ENCODE results near the gene ADGRV1. TPM values are rescaled to one million over a fixed set of nuclear protein-coding genes. Genes with fewer than 3 reads are reported as not detected.
A peak's percentile ranks its signal among the peaks of the same experiment; 100 is the strongest.

ADGRV1 gene
- total and polyA plus RNA-seq, 2 donors (not counting 3 experiments of a cell fraction or from before 2014, with no cell fraction given), result 0.11 to 0.55 TPM

DNA sequence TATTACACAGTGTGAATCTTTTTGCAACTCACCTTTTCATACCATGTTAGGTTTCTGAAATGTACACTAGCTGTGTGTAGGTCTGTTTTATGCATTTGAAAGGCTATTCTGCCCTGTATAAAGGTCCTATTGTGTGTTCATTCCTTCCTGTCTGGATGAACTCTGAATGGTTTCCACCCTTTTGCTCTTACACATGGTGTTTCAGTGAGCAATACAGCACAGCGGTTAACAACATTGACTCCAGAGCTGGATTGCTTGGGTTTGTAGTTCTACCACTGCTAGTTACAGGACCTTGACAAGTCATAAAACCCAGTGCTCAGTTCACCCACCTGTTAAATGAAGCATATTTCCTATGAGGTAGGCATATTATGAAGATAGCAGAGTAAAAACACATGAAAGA is 331.6 kb downstream of the ADGRV1 start:
- Histone ChIP-seq H3K79me2 (ENCODE audit: control insufficient read depth, insufficient read depth, low read length) (no peaks in the 10 kb centered on the region), H3K27ac (ENCODE audit: insufficient read depth, low read depth, low read length) (no peak overlapping the region), H3K4me2 (ENCODE audit: insufficient read depth, low read length) (no peak overlapping the region), H2AFZ (ENCODE audit: low read depth, low read length) (peak overlapping the region; percentile 45), H3K4me1 (ENCODE audit: control insufficient read depth, extremely low read depth, insufficient read depth, low read length) (peaks cover 9% of the 10 kb centered on the region), H3K27me3 (ENCODE audit: control insufficient read depth in 2 of 2, insufficient read depth in 2 of 2, low read length in 2 of 2) (no peaks in the 10 kb centered on the region), H3K9ac (replicated peaks; ENCODE audit: extremely low read depth, insufficient read depth, low read length) (no peak overlapping the region), H3K9me1 (replicated peaks; ENCODE audit: control insufficient read depth, extremely low read depth, insufficient read depth, low read length) (no peaks in the 10 kb centered on the region), H4K20me1 (replicated peaks; ENCODE audit: control insufficient read depth, extremely low read depth, insufficient read depth, low read length) (no peaks in the 10 kb centered on the region), H3K9me3 (replicated peaks; ENCODE audit: control insufficient read depth, insufficient read depth, low read length) (no peaks in the 10 kb centered on the region), H3K36me3 (ENCODE audit: control insufficient read depth in 2 of 2, extremely low read depth in 1 of 2, insufficient read depth in 2 of 2, low read length in 2 of 2) (no peaks in the 10 kb centered on the region), H3K4me3 (replicated peaks in 1 of 3; ENCODE audit: insufficient read depth in 1 of 3, low read depth in 1 of 3, low read length in 3 of 3) (no peak overlapping the region)
- CTCF ChIA-PET, result interaction anchor here (1.2 kb wide), 1 partner anchor 9 kb away, joined by 4 read pairs; no protein-coding TSS in a partner anchor
- FAIRE-seq, result no peak
- TF ChIP-seq, protein P1, sequence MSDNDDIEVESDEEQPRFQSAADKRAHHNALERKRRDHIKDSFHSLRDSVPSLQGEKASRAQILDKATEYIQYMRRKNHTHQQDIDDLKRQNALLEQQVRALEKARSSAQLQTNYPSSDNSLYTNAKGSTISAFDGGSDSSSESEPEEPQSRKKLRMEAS (IDR thresholded peaks at IDR 0.05; ENCODE audit: insufficient read depth, insufficient read length), result no peak
- TF ChIP-seq MYC (IDR thresholded peaks at IDR 0.05; ENCODE audit: low read depth, low read length), result no peak
- TF ChIP-seq GATA2 (IDR thresholded peaks at IDR 0.05; ENCODE audit: insufficient read depth, insufficient read length, low read depth, low read length), result no peak
- TF ChIP-seq FOS (IDR thresholded peaks at IDR 0.05; ENCODE audit: borderline replicate concordance, insufficient read depth, low read length), result no peak
- TF ChIP-seq POLR2AphosphoS5 (IDR thresholded peaks at IDR 0.05; ENCODE audit: insufficient read depth, low read depth, low read length), result no peak
- dilution Hi-C loops (cut with MboI; ENCODE audit: extremely low pct_ligation_motif_present, low sequenced_read_pairs) (no loop called here), intact Hi-C loops (cut with micrococcal nuclease) (no loop called here)
- POLR2A ChIA-PET, result no interaction called here
- no TSS peak for BruUV-seq (replicated peaks)
- DNase-seq (ENCODE audit: low read depth, low spot score), result no peak

DNA sequence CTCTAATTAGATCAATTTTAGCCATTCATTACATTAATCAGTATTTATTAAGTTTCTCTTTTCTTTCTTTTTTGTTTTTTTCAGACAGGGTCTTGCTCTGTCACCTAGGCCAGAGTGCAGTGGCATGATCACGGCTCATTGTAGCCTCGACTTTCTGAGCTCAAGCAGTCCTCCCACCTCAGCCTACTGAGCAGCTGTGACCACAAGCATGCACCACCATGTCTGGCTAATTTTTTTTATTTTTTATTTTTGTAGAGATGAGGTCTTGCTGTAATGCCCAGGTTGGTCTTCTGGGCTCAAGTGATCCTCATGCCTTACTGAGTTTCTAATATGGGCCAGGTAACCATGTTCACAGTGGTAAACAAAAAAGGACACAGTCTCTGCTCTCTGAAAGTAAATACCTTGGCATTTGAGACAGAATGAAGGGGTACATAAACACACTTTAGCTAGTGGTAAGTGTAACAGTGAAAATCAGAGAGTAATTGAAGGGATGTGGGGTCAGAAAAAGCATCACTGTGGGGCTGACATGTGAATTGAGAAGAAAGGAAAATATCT is 336.3 kb downstream of the ADGRV1 start:
- ChIA-PET POLR2A (no interaction called here), CTCF (interaction anchor here (0.9 to 1.3 kb wide), 3 partner anchors 9 to 524 kb away, joined by 3 to 6 read pairs (median 5); no protein-coding TSS in a partner anchor)
- BruUV-seq (replicated peaks), result no TSS peak
- TF ChIP-seq JUN (IDR thresholded peaks at IDR 0.05; ENCODE audit: borderline replicate concordance, insufficient read depth, insufficient read length, low read depth) (no peak), FOS (IDR thresholded peaks at IDR 0.05; ENCODE audit: borderline replicate concordance, insufficient read depth, low read length) (no peak), EZH2 (IDR thresholded peaks at IDR 0.05; ENCODE audit: borderline replicate concordance, low read depth, low read length, severe bottlenecking) (no peak), POLR2A (IDR thresholded peaks at IDR 0.05; ENCODE audit: low read depth, low read length) (no peak)
- TF ChIP-seq, protein P1 (IDR thresholded peaks at IDR 0.05; ENCODE audit: insufficient read depth, insufficient read length), result no peak
- TF ChIP-seq, protein P2, sequence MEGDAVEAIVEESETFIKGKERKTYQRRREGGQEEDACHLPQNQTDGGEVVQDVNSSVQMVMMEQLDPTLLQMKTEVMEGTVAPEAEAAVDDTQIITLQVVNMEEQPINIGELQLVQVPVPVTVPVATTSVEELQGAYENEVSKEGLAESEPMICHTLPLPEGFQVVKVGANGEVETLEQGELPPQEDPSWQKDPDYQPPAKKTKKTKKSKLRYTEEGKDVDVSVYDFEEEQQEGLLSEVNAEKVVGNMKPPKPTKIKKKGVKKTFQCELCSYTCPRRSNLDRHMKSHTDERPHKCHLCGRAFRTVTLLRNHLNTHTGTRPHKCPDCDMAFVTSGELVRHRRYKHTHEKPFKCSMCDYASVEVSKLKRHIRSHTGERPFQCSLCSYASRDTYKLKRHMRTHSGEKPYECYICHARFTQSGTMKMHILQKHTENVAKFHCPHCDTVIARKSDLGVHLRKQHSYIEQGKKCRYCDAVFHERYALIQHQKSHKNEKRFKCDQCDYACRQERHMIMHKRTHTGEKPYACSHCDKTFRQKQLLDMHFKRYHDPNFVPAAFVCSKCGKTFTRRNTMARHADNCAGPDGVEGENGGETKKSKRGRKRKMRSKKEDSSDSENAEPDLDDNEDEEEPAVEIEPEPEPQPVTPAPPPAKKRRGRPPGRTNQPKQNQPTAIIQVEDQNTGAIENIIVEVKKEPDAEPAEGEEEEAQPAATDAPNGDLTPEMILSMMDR (IDR thresholded peaks at IDR 0.05; ENCODE audit: extremely low read depth in 1 of 2, insufficient read depth in 1 of 2, low read depth in 1 of 2, low read length in 2 of 2), result no peak
- H3K4me2 ChIP-seq (ENCODE audit: insufficient read depth, low read length), result no peak overlapping the region
- H2AFZ ChIP-seq (ENCODE audit: low read depth, low read length), result no peak overlapping the region
- H4K20me1 ChIP-seq (replicated peaks; ENCODE audit: control insufficient read depth, extremely low read depth, insufficient read depth, low read length), result no peaks in the 10 kb centered on the region
- no peak overlapping the region for H3K9ac ChIP-seq (replicated peaks; ENCODE audit: extremely low read depth, insufficient read depth, low read length)
- no peaks in the 10 kb centered on the region for H3K27me3 ChIP-seq (ENCODE audit: control insufficient read depth in 2 of 2, insufficient read depth in 2 of 2, low read length in 2 of 2)
- no peak for DNase-seq (ENCODE audit: low read depth, low spot score)
- dilution Hi-C loops (cut with MboI; ENCODE audit: extremely low pct_ligation_motif_present, low sequenced_read_pairs) (no loop called here), intact Hi-C loops (cut with micrococcal nuclease) (no loop called here)
- FAIRE-seq, result no peak
- no peaks in the 10 kb centered on the region for H3K4me1 ChIP-seq (ENCODE audit: control insufficient read depth, extremely low read depth, insufficient read depth, low read length)
- no peaks in the 10 kb centered on the region for H3K79me2 ChIP-seq (ENCODE audit: control insufficient read depth, insufficient read depth, low read length)
- H3K27ac ChIP-seq (ENCODE audit: insufficient read depth, low read depth, low read length), result no peak overlapping the region
- H3K4me3 ChIP-seq (replicated peaks in 1 of 3; ENCODE audit: insufficient read depth in 1 of 3, low read depth in 1 of 3, low read length in 3 of 3), result no peak overlapping the region
- no peaks in the 10 kb centered on the region for H3K36me3 ChIP-seq (ENCODE audit: control insufficient read depth in 2 of 2, extremely low read depth in 1 of 2, insufficient read depth in 2 of 2, low read length in 2 of 2)
- no peaks in the 10 kb centered on the region for H3K9me3 ChIP-seq (replicated peaks; ENCODE audit: control insufficient read depth, insufficient read depth, low read length)
- H3K9me1 ChIP-seq (replicated peaks; ENCODE audit: control insufficient read depth, extremely low read depth, insufficient read depth, low read length), result no peaks in the 10 kb centered on the region
